Erythroblast (primary cell): ENCODE data around the gene AGK.

ENCODE experiments used
- GATA1 ChIP-seq: IDR thresholded peaks from 2 replicates; pipeline ENCODE4 v1.6.1; 2011; ENCODE audit warnings: low read depth, mild to moderate bottlenecking, control low read depth, low read length, moderate library complexity
- POLR2A ChIP-seq: IDR thresholded peaks from 2 replicates; pipeline ENCODE4 v1.6.1; 2011; ENCODE audit warnings: mild to moderate bottlenecking, low read length

DNA sequence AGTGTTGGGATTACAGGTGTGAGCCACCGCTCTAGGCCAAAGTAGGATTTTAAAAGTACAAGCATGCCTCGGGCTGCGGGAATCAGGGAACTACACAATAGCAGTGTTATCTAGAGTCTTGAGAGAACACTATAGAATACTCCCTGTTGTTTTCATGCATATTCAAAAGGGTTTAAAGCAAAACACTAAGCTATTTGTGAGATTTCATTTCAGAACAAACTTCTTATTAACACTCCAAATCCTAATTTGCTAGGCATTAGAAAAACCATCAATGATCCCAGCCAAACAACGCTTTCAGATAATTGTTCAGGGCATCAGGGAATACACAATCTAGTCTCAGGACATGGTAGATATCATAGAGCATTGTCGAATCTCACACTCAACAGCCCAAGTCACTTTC, 136.8 kb downstream of the AGK start:
- TF ChIP-seq POLR2A (no peak), GATA1 (no peak)
